GM18499 (cell line): Measurements from ENCODE around the gene TMEM218.

Experiments used
- ATAC-seq: cut with Tn5 transposase; IDR thresholded peaks from one replicate; pipeline ENCODE4 v1.9.1; 2021; ENCODE audit warnings: moderate number of reproducible peaks; ENCODE audit not compliant: insufficient read depth, unreplicated experiment

Gene TMEM218

GRCh38 chr11:125078516-125079140, 32.8 kb downstream of the TMEM218 start:
- ATAC-seq, result no peak

- ATAC-seq, result no peak
Observed at GRCh38 chr11:125078016-125078415, 33.4 kb downstream of the TMEM218 start.

GRCh38 chr11:125076378-125076945, 35.0 kb downstream of the TMEM218 start:
- ATAC-seq, result no peak

- no peak for ATAC-seq
Observed at GRCh38 chr11:125075900-125076317, 35.5 kb downstream of the TMEM218 start.

- ATAC-seq, result no peak
Observed at GRCh38 chr11:125075242-125075625, 36.2 kb downstream of the TMEM218 start.

- no peak for ATAC-seq
Observed at GRCh38 chr11:125074511-125075241, 36.8 kb downstream of the TMEM218 start.

GRCh38 chr11:125073616-125074483, 37.6 kb downstream of the TMEM218 start:
- ATAC-seq, result no peak

- no peak for ATAC-seq
Observed at GRCh38 chr11:125072961-125073590, 38.4 kb downstream of the TMEM218 start.

- peak; percentile 75 for ATAC-seq
Observed at GRCh38 chr11:125072218-125072960, 39.0 kb downstream of the TMEM218 start.

- ATAC-seq, result no peak
Observed at GRCh38 chr11:125071846-125072217, 39.6 kb downstream of the TMEM218 start.

- ATAC-seq, result no peak
Observed at GRCh38 chr11:125071435-125071834, 40.0 kb downstream of the TMEM218 start.

GRCh38 chr11:125070699-125071254, 40.6 kb downstream of the TMEM218 start:
- ATAC-seq, result peak; percentile 61

GRCh38 chr11:125069796-125070195, 41.6 kb downstream of the TMEM218 start:
- ATAC-seq, result no peak

- ATAC-seq, result no peak
Observed at GRCh38 chr11:125069008-125069407, 42.4 kb downstream of the TMEM218 start.

- no peak for ATAC-seq
Observed at GRCh38 chr11:125068368-125068767, 43.1 kb downstream of the TMEM218 start.

GRCh38 chr11:125064070-125064469, 47.4 kb downstream of the TMEM218 start:
- no peak for ATAC-seq

GRCh38 chr11:125063429-125064043, 47.9 kb downstream of the TMEM218 start:
- peak; percentile 7 for ATAC-seq

- ATAC-seq, result peak; percentile 89
Observed at GRCh38 chr11:125062931-125063428, 48.4 kb downstream of the TMEM218 start, which contains the start of gene SLC37A2. Gene SLC37A2, plus strand, starts transcription at chr11:125063305. Its CDS starts 63 bp downstream, at chr11:125063368.
